CD4-positive, alpha-beta T cell treated with Interleukin-4 for 4 hours (primary cell): Measurements from ENCODE around the gene DPH6.
"Not testable (repeated sequence)": the region's sequence is repeated elsewhere in the genome, so short reads cannot be mapped to it uniquely, and the experiment has no call there.

Experiments
- DNase-seq: peaks from one replicate; pipeline ENCODE4 v3.0.0-alpha.2; 2020

DPH6 gene

DNA sequence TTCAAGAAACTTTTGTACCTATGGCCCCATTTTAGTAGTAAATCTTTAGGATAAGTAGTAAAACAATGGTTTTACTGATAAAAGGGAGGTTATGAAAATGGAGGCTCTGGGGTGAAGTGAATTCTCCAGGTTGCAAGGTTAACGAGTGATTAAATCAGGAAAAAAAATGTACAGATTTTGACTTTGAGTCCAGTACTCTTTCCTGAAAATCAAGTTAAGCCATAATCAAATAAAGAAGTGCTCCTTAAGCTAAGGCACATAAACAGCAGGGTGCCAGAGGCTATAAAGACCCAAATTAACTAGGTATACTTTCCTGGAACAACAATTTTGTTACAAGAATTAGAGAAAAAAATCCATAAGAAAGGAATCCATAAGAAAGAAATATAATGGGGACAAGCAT is 114.7 kb downstream of the DPH6 start:
- no peak for DNase-seq

DNA sequence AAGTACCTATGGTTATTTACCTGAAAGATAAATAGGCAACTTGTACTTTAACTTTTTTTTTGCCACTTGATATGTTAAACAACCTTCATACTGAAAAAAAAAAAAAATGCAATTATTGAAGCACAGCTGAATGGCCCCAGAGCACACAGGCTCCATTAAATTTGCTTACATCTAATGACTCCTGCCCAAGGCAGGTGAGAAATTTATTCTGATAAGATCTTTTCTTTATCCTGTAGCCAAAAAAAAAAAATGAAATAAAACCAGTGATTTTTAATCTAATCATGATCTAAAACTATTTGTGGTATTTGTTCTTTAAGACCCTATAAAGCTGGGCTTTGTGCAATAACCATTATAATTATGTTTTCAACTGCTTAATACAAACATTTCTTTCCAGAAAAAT is 115.7 kb downstream of the DPH6 start:
- no peak for DNase-seq

- no peak for DNase-seq
These were observed 118.5 kb downstream of the DPH6 start for GRCh38 chr15:35427496-35427895.

GRCh38 chr15:35427091-35427490 is 118.9 kb downstream of the DPH6 start:
- no peak for DNase-seq

GRCh38 chr15:35410775-35411174 is 135.2 kb downstream of the DPH6 start:
- DNase-seq = no peak

DNA sequence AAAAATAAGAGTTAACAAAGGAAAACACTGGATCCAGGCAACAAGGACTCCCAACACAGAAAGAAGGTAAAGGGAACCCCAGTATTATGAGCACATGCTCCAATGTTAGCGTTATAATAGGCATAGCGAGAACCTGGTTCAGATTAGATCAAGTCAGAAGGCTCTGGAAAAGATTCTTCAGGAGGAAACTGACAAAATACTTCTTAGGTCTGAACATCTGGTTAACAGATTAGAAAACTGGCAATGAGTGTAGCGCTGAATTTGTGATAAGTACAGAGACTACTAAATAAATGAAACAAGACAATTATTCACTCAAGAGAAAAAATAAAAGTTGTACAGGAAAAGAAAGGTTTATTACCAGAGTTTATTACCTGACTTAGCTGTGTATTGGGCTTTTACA is 146.1 kb downstream of the DPH6 start:
- no peak for DNase-seq

GRCh38 chr15:35397027-35397426 is 148.9 kb downstream of the DPH6 start:
- no peak for DNase-seq

DNA sequence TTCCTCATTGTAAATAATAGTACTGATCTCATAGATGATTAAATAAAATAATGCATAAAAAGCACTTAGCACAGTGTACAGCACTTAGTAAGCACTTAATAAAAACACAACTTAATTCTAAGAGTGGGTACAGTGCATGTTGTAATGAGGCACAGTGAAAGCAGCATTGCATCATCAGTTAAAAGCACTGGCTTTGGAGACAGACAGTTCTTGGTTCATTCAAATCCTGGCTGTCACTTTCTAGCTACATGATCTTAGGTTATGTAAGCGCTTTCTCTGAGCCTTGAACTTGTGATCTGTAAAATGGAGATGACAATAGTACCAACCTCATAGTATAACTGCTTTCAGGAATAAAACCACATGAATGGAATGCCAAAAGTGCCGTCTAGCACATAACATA is 151.5 kb downstream of the DPH6 start:
- no peak for DNase-seq

GRCh38 chr15:35393398-35393797 is 152.6 kb downstream of the DPH6 start:
- DNase-seq = no peak

DNA sequence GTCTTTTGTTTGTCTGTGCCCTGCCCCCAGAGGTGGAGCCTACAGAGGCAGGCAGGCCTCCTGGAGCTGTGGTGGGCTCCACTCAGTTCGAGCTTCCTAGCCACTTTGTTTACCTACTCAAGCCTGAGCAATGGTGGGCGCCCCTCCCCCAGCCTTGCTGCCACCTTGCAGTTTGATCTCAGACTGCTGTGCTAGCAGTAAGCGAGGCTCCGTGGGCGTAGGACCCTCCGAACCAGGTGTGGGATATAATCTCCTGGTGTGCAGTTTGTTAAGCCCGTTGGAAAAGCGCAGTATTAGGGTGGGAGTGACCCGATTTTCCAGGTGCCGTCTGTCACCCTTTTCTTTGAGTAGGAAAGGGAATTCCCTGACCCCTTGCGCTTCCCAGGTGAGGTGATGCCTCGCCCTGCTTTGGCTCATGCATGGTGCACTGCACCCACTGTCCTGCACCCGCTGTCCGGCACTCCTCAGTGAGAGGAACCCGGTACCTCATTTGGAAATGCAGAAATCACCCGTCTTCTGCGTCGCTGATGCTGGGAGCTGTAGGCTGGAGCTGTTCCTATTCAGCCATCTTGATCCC is 154.5 kb downstream of the DPH6 start:
- DNase-seq = not testable (repeated sequence)

GRCh38 chr15:35383506-35383905 is 162.5 kb downstream of the DPH6 start:
- no peak for DNase-seq

DNA sequence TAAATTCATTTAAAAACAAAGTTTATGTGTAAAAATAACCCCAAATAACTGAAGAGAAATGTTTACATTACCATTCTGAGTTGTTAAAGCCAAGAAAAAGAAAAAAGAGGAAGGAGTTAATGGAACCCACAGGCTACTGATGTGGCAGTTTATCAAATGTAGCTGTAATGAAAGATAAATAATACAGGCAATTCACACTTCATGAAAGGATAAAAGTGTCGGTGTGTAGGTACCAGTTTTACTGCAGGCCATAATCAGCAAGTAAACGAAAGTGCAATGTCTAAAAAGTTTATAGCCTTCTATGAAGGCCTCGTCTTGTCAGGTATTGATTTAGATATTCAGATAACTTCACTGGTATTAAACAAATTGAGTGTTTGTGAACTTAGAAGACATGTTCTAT is 164.6 kb downstream of the DPH6 start:
- no peak for DNase-seq

DNA sequence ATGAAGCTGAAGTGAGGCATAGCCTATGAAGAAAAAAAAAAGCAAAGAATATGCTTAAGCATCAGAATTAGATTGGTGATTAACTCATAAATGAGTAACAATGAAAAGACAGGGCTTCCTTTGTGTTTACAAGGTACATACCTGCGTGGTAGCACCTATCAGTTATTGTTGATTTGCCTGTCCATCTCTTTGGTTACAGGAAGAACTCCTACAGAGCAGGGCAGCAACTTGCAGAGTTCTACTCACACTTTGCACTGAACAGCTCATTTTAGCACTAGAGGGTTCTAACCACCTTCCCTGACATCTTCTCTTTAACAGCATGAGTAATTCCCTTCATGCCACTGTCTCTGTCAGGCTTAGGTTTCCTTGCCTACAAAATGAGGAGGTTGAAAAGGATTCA is 166.0 kb downstream of the DPH6 start:
- no peak for DNase-seq

- DNase-seq = not testable (repeated sequence)
These were observed 167.5 kb downstream of the DPH6 start for GRCh38 chr15:35378454-35378853.

GRCh38 chr15:35376707-35377106 is 169.3 kb downstream of the DPH6 start:
- no peak for DNase-seq

DNA sequence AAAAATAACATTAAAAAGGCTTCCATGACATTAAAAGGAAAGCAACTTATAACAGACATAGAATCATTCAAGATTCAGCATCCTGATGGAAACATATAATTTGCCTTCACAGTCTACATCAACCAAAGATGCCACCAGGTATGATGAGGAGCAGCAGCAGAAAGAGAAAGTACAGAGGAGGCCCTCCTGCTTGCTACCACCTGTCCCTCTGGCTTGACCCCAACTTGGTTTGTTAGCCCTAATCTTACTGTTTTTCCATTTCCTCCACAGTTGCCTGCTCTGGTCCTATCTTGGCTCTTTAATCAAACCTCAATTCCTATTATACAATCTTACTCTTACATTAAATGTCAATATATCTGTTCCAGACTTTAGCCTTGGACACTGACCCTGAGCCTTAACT is 171.3 kb downstream of the DPH6 start:
- no peak for DNase-seq

DNA sequence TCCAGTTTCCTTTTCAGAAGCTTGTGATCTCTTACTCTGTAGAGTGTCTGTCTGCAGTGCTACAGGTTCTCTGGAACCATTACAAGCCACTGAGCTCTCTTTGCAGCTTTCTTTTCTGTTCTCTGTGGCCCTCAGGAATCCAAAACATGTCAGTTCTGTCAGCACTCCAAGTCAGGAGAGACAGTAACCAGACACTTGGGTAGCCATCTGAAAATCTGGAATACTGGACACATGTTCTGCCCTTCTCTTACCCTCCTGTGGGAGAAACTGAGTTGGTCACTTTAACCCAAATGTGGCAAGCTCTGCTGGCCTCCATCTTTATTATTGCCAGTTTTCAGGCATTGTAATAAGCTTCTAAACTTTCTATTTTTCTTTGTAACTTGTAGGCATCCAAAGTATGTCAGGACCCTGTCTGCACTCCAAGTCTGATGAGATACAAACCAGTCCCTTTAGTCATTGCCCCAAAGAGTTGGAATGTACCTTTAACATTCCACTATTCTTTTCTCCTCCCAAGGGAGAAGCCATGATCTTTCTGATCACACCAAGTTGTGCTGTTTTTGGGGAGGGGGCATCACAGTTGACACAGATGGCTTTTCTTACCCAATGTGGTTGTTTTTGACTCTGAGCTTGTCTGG is 183.7 kb downstream of the DPH6 start:
- DNase-seq = no peak

GRCh38 chr15:35358824-35359223 is 187.1 kb downstream of the DPH6 start:
- no peak for DNase-seq

DNA sequence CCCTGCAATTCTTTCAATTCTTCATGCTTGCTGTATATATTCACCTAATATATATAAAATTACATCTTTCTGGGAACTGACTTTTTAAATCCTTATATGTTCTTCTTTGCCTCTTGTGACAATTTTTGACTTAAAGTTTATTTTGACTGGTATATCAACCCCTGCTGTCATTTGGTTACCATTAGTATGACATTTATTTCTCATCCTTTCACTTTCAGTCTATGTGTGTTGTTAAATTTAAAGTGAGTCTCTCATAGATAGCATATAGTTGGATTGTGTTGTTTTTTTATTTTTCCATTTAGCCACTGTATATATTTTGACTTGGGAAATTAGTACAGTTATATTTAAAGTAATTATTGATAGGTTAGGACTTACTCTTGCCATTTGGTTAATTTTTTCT is 194.9 kb downstream of the DPH6 start:
- no peak for DNase-seq

DNA sequence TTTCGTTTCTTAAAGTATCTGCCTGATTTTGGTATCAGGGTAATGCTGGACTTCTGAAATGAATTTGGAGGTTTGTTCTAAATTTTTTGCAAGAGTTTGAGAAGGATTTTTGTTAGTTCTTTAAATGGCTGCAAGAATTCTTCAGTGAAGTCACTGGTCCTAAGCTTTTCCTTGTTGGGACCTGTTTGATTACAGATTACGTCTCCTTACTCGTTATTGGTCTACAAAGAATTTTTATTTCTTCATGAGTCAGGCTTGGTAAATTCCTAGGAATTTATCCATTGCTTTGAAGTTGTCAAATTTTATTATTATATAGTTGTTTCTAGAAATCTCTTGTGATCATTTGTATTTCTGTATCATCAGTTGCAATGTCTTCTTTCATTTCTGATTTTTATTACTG is 196.0 kb downstream of the DPH6 start:
- DNase-seq = no peak

DNA sequence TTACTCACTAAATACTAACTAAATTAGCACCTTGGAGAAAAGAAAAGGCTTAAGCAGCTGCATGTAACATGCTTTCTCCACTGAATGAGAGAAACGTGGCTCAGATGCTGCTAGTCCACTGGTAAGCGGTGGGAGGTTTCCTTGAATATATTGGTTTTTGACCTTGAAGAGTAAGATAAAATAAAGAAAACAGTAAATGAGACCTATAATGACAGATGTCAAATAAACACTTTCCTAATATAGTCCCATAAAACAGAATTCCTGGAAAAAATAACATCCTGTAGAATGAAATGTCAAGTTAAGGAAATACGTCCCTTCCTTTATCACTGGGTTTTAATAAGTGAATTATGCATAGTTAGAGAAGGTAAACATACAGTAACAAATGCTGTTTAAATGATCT is 215.0 kb downstream of the DPH6 start:
- no peak for DNase-seq

DNA sequence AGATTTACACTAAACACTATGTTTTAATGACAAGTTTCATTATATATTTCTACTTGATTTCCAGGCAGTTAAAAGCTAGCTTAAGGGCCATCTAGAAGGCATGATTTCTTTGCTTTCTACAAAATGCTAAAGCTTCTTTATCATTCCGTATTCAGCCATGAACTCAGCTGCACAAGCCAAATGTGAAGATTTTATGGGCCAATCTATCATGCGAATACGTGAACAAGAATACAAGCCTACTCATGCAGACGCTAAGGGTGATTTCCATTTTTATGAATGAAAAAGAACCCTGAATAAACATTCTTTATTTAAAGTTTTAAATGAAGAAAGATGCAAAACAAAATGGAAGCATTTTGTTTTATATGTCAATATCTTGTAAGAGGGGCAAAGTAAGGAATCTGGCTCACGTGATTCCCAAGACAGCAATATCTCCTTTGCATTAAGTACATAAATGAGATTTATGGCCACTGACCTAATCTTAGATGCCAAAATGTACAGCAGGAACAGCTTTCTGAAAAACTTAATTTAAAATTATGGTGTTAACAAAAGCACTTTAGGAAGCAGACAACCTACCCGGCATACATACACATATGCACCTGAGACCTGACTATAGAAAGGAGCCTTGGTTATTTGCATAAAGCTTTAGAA is 215.8 kb downstream of the DPH6 start:
- DNase-seq = no peak

DNA sequence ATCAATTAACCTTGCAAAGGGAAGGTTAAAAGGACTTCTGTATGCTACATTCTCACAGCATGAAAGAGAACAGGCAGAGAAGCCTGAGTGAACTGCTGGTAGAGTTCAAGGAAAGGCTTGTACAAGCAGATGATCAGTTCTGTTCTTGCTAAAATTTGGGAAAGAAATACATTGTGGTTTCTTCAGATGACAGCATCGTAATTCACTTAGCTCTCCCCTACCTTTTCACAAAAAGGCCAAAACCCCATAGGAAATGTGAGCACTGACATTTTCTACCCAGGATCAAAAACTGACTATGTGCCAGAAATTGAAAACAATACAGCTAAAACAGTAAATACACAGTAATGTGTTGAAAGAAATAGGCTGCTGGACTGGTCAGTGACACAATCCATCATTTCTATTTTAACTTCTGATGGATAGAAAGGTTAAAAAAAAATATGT is 216.4 kb downstream of the DPH6 start:
- DNase-seq = no peak

DNA sequence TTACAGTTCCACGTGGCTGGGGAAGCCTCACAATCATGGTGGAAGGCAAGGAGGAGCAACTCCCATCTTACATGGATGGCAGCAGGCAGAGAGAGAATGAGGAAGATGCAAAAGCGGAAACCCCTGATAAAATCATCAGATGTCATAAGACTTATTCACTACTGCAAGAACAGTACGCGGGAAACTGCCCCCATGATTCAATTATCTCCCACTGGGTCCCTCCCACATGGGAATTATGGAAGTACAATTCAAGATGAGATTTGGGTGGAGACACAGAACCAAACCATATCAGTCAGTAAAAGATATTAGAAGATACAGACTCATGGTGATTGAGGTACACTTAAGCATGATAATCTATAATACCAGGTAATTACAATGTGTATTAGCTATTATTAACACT is 217.1 kb downstream of the DPH6 start:
- not testable (repeated sequence) for DNase-seq

- DNase-seq = no peak
These were observed 218.2 kb downstream of the DPH6 start for GRCh38 chr15:35327789-35328188.
